ENCODE data around the gene VWF.

VWF gene

DNA sequence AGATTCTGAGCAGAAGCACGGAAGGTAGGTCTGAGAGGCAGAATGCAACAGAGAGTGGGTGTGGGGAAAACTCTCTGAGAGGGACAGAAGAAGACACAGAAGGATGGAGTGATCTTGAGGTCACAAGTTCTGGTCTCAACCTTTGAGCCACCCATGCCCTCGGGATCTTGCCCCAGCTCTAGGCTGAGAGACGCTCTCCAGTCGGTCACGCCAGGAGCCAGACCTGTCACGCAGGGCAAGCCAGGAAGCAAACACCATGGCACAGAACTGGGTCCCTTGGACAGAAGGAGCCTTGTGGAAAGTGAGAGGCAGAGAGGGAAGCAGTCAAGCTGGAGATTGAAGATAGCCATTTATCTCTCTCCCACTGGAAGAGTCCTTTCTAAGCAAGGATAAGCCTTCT lies 79.0 kb downstream of the VWF start:
- CTCF ChIA-PET, result interaction anchor here (1.6 kb wide), 1 partner anchor 8 kb away, joined by 6 read pairs; no protein-coding TSS in a partner anchor

DNA sequence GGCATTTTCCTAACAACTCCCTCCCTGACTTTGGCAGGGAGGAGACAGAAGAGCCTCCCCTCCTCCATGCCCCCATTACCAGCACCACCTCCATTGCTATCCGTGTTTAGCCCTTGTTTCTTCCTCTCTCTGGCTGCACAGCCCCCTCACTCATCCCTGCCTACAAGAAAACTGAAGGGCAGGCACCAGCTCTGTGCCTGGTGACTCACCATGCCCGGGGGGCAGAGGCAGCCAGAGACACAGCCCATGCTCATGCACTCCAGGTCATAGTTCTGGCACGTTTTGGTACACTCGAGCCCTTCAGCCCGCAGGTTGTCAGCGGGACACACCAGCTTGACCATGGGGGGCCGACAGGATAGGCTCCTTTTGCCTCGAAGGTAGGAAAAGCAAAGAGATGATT lies 80.4 kb downstream of the VWF start:
- no peak for TF ChIP-seq HDGF (IDR thresholded peaks at IDR 0.05; ENCODE audit: borderline replicate concordance)
- no peak for TF ChIP-seq ELF4 (IDR thresholded peaks at IDR 0.05)
- no peak for TF ChIP-seq FOXA1 (IDR thresholded peaks at IDR 0.05)
- no peak for TF ChIP-seq SUZ12 (IDR thresholded peaks at IDR 0.05)
- TF ChIP-seq NFRKB (IDR thresholded peaks at IDR 0.05), result no peak
- TF ChIP-seq FOXM1 (IDR thresholded peaks at IDR 0.05; ENCODE audit: borderline replicate concordance), result no peak
- no peak for TF ChIP-seq FOXK2 (IDR thresholded peaks at IDR 0.05)
- no peak for TF ChIP-seq L3MBTL2 (conservative IDR thresholded peaks at IDR 0.05)
- TF ChIP-seq ZNF384 (IDR thresholded peaks at IDR 0.05), result no peak
- no peak for TF ChIP-seq TARDBP (IDR thresholded peaks at IDR 0.05)
- TF ChIP-seq, protein P1, sequence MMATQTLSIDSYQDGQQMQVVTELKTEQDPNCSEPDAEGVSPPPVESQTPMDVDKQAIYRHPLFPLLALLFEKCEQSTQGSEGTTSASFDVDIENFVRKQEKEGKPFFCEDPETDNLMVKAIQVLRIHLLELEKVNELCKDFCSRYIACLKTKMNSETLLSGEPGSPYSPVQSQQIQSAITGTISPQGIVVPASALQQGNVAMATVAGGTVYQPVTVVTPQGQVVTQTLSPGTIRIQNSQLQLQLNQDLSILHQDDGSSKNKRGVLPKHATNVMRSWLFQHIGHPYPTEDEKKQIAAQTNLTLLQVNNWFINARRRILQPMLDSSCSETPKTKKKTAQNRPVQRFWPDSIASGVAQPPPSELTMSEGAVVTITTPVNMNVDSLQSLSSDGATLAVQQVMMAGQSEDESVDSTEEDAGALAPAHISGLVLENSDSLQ (IDR thresholded peaks at IDR 0.05), result no peak
- no peak for TF ChIP-seq BHLHE40 (IDR thresholded peaks at IDR 0.05; ENCODE audit: borderline replicate concordance)
- no peak for TF ChIP-seq LEF1 (IDR thresholded peaks at IDR 0.05; ENCODE audit: borderline replicate concordance)
- TF ChIP-seq ARNT (IDR thresholded peaks at IDR 0.05), result no peak
- TF ChIP-seq CTBP1 (IDR thresholded peaks at IDR 0.05; ENCODE audit: borderline replicate concordance), result no peak
- no peak for TF ChIP-seq SP1 (IDR thresholded peaks at IDR 0.05)
- ChIA-PET POLR2A (no interaction called here), CTCF (interaction anchor here (0.6 kb wide), 1 partner anchor 56 kb away, joined by 3 read pairs; no protein-coding TSS in a partner anchor)
- no peak for DNase-seq (ENCODE audit: extremely low spot score)

More for the DNA sequence above, 79.0 kb downstream of the VWF start:
- TF ChIP-seq NFRKB (IDR thresholded peaks at IDR 0.05) (no peak), CTBP1 (IDR thresholded peaks at IDR 0.05; ENCODE audit: borderline replicate concordance) (no peak), SUZ12 (IDR thresholded peaks at IDR 0.05) (no peak), SP1 (IDR thresholded peaks at IDR 0.05) (no peak), BHLHE40 (IDR thresholded peaks at IDR 0.05; ENCODE audit: borderline replicate concordance) (no peak), HDGF (IDR thresholded peaks at IDR 0.05; ENCODE audit: borderline replicate concordance) (no peak), LEF1 (IDR thresholded peaks at IDR 0.05; ENCODE audit: borderline replicate concordance) (no peak), L3MBTL2 (conservative IDR thresholded peaks at IDR 0.05) (no peak), ELF4 (IDR thresholded peaks at IDR 0.05) (no peak), ARNT (IDR thresholded peaks at IDR 0.05) (no peak), FOXA1 (IDR thresholded peaks at IDR 0.05) (no peak), TARDBP (IDR thresholded peaks at IDR 0.05) (no peak), ZNF384 (IDR thresholded peaks at IDR 0.05) (no peak), FOXM1 (IDR thresholded peaks at IDR 0.05; ENCODE audit: borderline replicate concordance) (no peak)
- TF ChIP-seq, protein P1 (IDR thresholded peaks at IDR 0.05), result no peak
- POLR2A ChIA-PET, result no interaction called here
- no peak for DNase-seq (ENCODE audit: extremely low spot score)

DNA sequence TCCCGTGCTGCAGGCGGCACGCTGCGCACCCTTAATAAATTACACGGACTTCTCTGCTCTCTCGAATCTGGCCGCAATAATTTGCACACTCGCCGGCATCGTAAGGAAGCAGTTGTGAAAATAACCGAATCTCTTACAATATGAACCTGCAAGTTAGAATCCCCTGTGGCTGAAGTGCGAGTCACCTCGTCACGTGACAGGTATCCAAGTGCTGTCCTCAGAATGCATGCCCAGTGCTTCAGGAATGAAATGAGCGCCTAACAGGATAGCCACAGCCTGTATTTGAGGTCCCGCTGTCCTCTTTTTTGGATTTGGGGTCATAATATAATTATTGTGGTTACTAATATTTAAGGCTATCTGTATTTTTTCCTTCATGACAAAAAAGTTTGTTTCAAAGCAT lies 82.0 kb downstream of the VWF start:
- CTCF ChIA-PET, result interaction anchor here (7.0 kb wide), 1 partner anchor 52 kb away, joined by 175 read pairs; no protein-coding TSS in a partner anchor
- POLR2A ChIA-PET, result no interaction called here
- TF ChIP-seq BHLHE40 (IDR thresholded peaks at IDR 0.05; ENCODE audit: borderline replicate concordance) (no peak), ZNF384 (IDR thresholded peaks at IDR 0.05) (no peak)
- DNase-seq (ENCODE audit: extremely low spot score), result no peak

DNA sequence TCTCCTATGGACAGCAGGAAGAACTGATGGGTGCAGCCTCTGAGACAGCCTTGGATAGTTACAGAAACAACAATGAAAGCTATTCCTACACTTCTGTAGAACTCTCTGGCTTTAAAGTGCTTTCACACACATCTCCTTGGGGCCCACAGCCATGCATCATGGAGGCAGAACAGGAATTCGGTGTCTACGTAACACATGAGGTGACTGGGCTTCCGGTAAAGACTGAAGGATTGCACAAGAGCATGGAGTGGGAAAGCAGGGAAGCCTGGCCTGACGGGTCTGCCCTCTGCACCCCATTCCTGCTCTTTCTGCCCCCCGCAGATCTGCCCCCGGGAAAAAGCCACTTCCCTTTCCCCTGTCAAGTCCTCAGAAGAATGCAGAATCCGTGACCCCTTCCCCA lies 82.6 kb downstream of the VWF start:
- TF ChIP-seq CTBP1 (IDR thresholded peaks at IDR 0.05; ENCODE audit: borderline replicate concordance) (no peak), BHLHE40 (IDR thresholded peaks at IDR 0.05; ENCODE audit: borderline replicate concordance) (no peak), ELF4 (IDR thresholded peaks at IDR 0.05) (no peak), NFRKB (IDR thresholded peaks at IDR 0.05) (no peak), LEF1 (IDR thresholded peaks at IDR 0.05; ENCODE audit: borderline replicate concordance) (no peak), TARDBP (IDR thresholded peaks at IDR 0.05) (no peak), HDGF (IDR thresholded peaks at IDR 0.05; ENCODE audit: borderline replicate concordance) (no peak), SP1 (IDR thresholded peaks at IDR 0.05) (no peak), SUZ12 (IDR thresholded peaks at IDR 0.05) (no peak), ZNF384 (IDR thresholded peaks at IDR 0.05) (no peak)
- TF ChIP-seq, protein P1 (IDR thresholded peaks at IDR 0.05), result no peak
- no peak for DNase-seq (ENCODE audit: extremely low spot score)
- ChIA-PET CTCF (interaction anchor here (1.0 to 7.0 kb wide), 2 partner anchors 52 to 243 kb away, joined by 4 to 175 read pairs; no protein-coding TSS in a partner anchor), POLR2A (no interaction called here)

DNA sequence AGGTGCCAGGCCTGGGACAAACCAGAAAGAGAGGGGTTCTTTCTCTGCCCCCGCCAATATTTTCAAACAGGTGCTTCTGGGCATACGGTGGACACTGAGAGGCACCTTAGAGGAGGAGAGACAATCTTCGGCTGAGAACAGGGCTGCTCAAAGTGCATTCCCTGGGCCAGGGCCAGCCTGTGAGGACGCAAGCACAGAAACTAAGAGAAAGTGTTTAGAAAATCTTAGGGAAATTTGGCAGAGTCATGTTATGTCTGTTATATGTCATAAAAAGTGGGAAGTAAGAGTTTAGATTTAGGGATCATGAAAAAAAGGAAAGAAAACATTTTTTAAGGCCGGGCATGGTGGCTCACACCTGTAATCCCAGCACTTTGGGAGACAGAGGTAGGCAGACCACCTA lies 83.7 kb downstream of the VWF start:
- TF ChIP-seq NFRKB (IDR thresholded peaks at IDR 0.05) (no peak), ELF4 (IDR thresholded peaks at IDR 0.05) (no peak), SUZ12 (IDR thresholded peaks at IDR 0.05) (no peak), BHLHE40 (IDR thresholded peaks at IDR 0.05; ENCODE audit: borderline replicate concordance) (no peak), HDGF (IDR thresholded peaks at IDR 0.05; ENCODE audit: borderline replicate concordance) (no peak), FOXM1 (IDR thresholded peaks at IDR 0.05; ENCODE audit: borderline replicate concordance) (no peak), FOXK2 (IDR thresholded peaks at IDR 0.05) (no peak), FOXA1 (IDR thresholded peaks at IDR 0.05) (no peak), SP1 (IDR thresholded peaks at IDR 0.05) (no peak)
- TF ChIP-seq, protein P1 (IDR thresholded peaks at IDR 0.05), result no peak
- ChIA-PET CTCF (interaction anchor here (1.0 to 7.0 kb wide), 2 partner anchors 50 to 130 kb away, joined by 4 to 175 read pairs; no protein-coding TSS in a partner anchor), POLR2A (no interaction called here)
- DNase-seq (ENCODE audit: extremely low spot score), result no peak

Measured in HEK293T (cell line).